Neutrophil (primary cell): ENCODE data around the gene CEP83.
"Not testable (repeated sequence)": the region's sequence is repeated elsewhere in the genome, so short reads cannot be mapped to it uniquely, and the experiment has no call there.

Experiments used
- H3K27ac ChIP-seq: fragments of 200-600 bp; sonication (generic); 2 replicates; pipeline ENCODE4 v1.5.1; 2016; ENCODE audit warnings: mild to moderate bottlenecking, moderate library complexity
- H3K27me3 ChIP-seq: fragments of 200-600 bp; sonication (generic); 2 replicates; pipeline ENCODE4 v1.6.0; 2016; ENCODE audit warnings: mild to moderate bottlenecking
- H3K36me3 ChIP-seq: fragments of 200-600 bp; sonication (generic); 2 replicates; pipeline ENCODE4 v1.5.1; 2017
- H3K4me1 ChIP-seq, 2 experiments: fragments of 200-600 bp in 1 of 2; sonication (generic) in 1 of 2; 1 replicate in 1 of 2; 2 replicates in 1 of 2; pipeline versions ENCODE4 v1.5.1 to v1.6.1; 2013 to 2016; ENCODE audit warnings: low read depth in 1 of 2, low read length in 1 of 2, mild to moderate bottlenecking in 1 of 2, moderate library complexity in 1 of 2; ENCODE audit not compliant: control insufficient read depth in 1 of 2, insufficient read depth in 1 of 2
- H3K4me3 ChIP-seq, 2 experiments: fragments of 200-600 bp in 1 of 2; sonication (generic) in 1 of 2; 1 replicate in 1 of 2; 2 replicates in 1 of 2; pipeline ENCODE4 v1.5.1; 2013 to 2016; ENCODE audit warnings: low read depth in 1 of 2, low read length in 1 of 2, mild to moderate bottlenecking in 1 of 2, moderate library complexity in 1 of 2
- H3K9me3 ChIP-seq: fragments of 200-600 bp; sonication (generic); 2 replicates; pipeline ENCODE4 v1.5.1; 2016
- TF ChIP-seq, protein P1 (sequence below): fragments of 200-600 bp; sonication (generic); IDR thresholded peaks from 2 replicates; pipeline ENCODE4 v1.5.1; 2016; ENCODE audit warnings: antibody characterized with exemption

Gene CEP83

DNA sequence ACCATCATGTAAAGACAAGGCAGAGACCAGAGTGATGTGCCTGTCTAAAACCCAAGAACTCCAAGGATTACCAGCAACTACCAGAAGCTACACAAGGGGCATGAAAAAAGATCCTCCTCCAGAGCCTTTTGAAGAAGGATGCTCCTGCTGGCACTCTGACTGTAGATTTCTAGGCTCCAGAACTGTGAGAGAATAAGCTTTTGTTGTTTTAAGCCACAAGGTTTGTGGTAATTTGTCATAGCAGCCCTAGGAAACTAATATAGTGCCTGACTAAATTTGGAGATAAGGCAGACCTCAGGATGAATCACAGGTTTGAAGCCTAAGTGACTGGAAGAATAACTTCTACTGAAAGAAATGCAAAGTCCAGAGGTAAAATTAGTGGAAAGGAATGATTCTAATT lies 132.9 kb downstream of the CEP83 start:
- no peak overlapping the region for H3K27ac ChIP-seq
- peaks cover 26% of the 10 kb centered on the region for H3K36me3 ChIP-seq
- no peaks in the 10 kb centered on the region for H3K27me3 ChIP-seq

GRCh38 chr12:94326234-94326633 lies 133.4 kb downstream of the CEP83 start:
- Histone ChIP-seq H3K27me3 (no peaks in the 10 kb centered on the region), H3K36me3 (peaks cover 31% of the 10 kb centered on the region), H3K27ac (no peak overlapping the region), H3K4me3 (no peak overlapping the region), H3K9me3 (no peaks in the 10 kb centered on the region), H3K4me1 (no peaks in the 10 kb centered on the region)
- TF ChIP-seq, protein P1, sequence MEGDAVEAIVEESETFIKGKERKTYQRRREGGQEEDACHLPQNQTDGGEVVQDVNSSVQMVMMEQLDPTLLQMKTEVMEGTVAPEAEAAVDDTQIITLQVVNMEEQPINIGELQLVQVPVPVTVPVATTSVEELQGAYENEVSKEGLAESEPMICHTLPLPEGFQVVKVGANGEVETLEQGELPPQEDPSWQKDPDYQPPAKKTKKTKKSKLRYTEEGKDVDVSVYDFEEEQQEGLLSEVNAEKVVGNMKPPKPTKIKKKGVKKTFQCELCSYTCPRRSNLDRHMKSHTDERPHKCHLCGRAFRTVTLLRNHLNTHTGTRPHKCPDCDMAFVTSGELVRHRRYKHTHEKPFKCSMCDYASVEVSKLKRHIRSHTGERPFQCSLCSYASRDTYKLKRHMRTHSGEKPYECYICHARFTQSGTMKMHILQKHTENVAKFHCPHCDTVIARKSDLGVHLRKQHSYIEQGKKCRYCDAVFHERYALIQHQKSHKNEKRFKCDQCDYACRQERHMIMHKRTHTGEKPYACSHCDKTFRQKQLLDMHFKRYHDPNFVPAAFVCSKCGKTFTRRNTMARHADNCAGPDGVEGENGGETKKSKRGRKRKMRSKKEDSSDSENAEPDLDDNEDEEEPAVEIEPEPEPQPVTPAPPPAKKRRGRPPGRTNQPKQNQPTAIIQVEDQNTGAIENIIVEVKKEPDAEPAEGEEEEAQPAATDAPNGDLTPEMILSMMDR = no peak

More for the DNA sequence above, 132.9 kb downstream of the CEP83 start:
- Histone ChIP-seq H3K9me3 (no peaks in the 10 kb centered on the region), H3K4me1 (no peaks in the 10 kb centered on the region), H3K4me3 (no peak overlapping the region)
- TF ChIP-seq, protein P1 = no peak

DNA sequence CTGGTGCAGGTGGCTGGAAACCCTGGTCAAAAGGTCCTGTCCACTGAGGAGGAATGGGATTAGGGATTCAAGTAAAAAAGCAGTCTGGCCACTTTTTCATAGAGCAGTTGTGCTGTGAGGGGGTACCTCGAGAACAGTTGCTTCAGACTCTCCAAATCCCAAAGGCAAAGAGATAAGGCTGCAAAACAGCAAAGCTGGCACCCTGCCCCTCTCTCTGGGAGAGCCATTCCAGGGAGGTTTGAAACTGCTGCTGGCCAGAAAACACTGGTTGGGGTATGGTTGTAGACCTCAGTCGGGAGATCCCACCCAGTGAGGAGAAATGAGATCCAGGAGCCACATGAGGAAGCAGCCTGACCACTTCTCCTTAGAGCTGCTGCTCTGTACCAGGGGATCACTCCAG lies 137.3 kb downstream of the CEP83 start:
- no peak overlapping the region for H3K4me3 ChIP-seq
- TF ChIP-seq, protein P1 = no peak
- peaks cover 27% of the 10 kb centered on the region for H3K36me3 ChIP-seq
- no peaks in the 10 kb centered on the region for H3K27me3 ChIP-seq
- no peak overlapping the region for H3K27ac ChIP-seq
- H3K9me3 ChIP-seq = no peaks in the 10 kb centered on the region
- no peaks in the 10 kb centered on the region for H3K4me1 ChIP-seq

GRCh38 chr12:94320109-94320508 lies 139.6 kb downstream of the CEP83 start:
- TF ChIP-seq, protein P1 = no peak
- Histone ChIP-seq H3K4me3 (no peak overlapping the region), H3K4me1 (no peaks in the 10 kb centered on the region), H3K36me3 (peaks cover 23% of the 10 kb centered on the region), H3K27ac (no peak overlapping the region), H3K27me3 (no peaks in the 10 kb centered on the region), H3K9me3 (no peaks in the 10 kb centered on the region)

GRCh38 chr12:94318181-94318580 lies 141.5 kb downstream of the CEP83 start:
- Histone ChIP-seq H3K36me3 (peaks cover 18% of the 10 kb centered on the region), H3K4me3 (no peak overlapping the region), H3K4me1 (no peaks in the 10 kb centered on the region), H3K9me3 (no peaks in the 10 kb centered on the region), H3K27me3 (no peaks in the 10 kb centered on the region), H3K27ac (no peak overlapping the region)
- TF ChIP-seq, protein P1 = no peak

DNA sequence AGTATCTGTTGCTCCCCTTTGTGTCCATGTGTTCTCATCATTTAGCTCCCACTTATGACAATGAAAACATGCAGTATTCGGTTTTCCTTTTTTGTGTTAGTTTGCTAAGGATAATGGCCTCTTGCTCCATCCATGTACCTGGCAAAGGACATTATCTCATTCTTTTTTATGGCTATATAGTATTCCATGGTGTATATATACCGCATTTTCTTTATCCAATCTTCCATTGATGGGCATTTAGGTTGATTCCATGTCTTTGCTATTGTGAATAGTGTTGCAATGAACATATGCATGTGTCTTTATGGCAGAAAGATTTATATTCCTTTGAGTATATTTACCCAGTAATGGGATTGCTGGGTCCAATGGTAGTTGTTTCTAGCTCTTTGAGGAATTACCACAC lies 143.1 kb downstream of the CEP83 start:
- not testable (repeated sequence) for H3K4me3 ChIP-seq

More for the DNA sequence above, 143.1 kb downstream of the CEP83 start:
- H3K27ac ChIP-seq, H3K4me1 ChIP-seq, H3K36me3 ChIP-seq, H3K27me3 ChIP-seq, H3K9me3 ChIP-seq: not testable (repeated sequence)
